Measurements from ENCODE around the gene NOP53.

- no peak for TF ChIP-seq CTCF (conservative IDR thresholded peaks at IDR 0.05 in 1 of 2, IDR thresholded peaks at IDR 0.05 in 1 of 2; ENCODE audit: extremely low read depth in 1 of 2, insufficient read depth in 1 of 2, low read depth in 1 of 2, low read length in 2 of 2)
- no peak for TF ChIP-seq EZH2 (IDR thresholded peaks at IDR 0.05; ENCODE audit: borderline replicate concordance, low read length)
Measured at GRCh38 chr19:47756627-47756929, 11.2 kb downstream of the NOP53 start.
